H1 (cell line): ENCODE results near the gene ARID5A. TPM values are rescaled to one million over a fixed set of nuclear protein-coding genes. Genes with fewer than 3 reads are reported as not detected.

Experiments used
- CHD7 ChIP-seq: fragments of 300-600 bp; sonication (generic); IDR thresholded peaks from 2 replicates; pipeline ENCODE4 v1.7.1; 2012; ENCODE audit warnings: low read length, moderate library complexity, mild to moderate bottlenecking, inconsistent platforms; ENCODE audit not compliant: insufficient replicate concordance
- EZH2 ChIP-seq: fragments of 200-600 bp; sonication (generic); IDR thresholded peaks from 2 replicates; pipeline ENCODE4 v1.7.1; 2012; ENCODE audit warnings: low read depth, mild to moderate bottlenecking, moderate library complexity, low read length, inconsistent platforms; ENCODE audit not compliant: severe bottlenecking
- TCF12 ChIP-seq: IDR thresholded peaks from 2 replicates; pipeline ENCODE4 v1.6.1; 2011; ENCODE audit warnings: low read depth, mild to moderate bottlenecking, low read length
- polyA plus RNA-seq, 7 experiments: library from polyadenylated mRNA; depleted of rRNA in 3 of 7; stranded (reverse) in 5 of 7; unstranded in 2 of 7; fragments of >200 nt in 5 of 7; fragments of 200-250 nt in 2 of 7; gene quantifications; 1 replicate in 5 of 7; 2 replicates in 1 of 7; 4 replicates in 1 of 7; pipeline versions ENCODE4 v1.2.1 to v1.2.3, GENCODE V29; 2011 to 2013; ENCODE audit warnings: missing spikeins in 2 of 7, mixed read lengths in 2 of 7
- total RNA-seq: library from RNA; stranded (reverse); fragmentation: NEBNext Ultra II Directional; extraction: Animal tissue kit (Norgen Biotek cat#: 25700); gene quantifications from 2 replicates; pipeline ENCODE4 v1.2.1, GENCODE V29; 2021

Gene ARID5A
- total and polyA plus RNA-seq, 2 of the 8 experiments (the other 6 are each of a cell fraction or from before 2014, with no cell fraction given), result 3.3 to 5.3 TPM

- TF ChIP-seq CHD7 (no peak), EZH2 (no peak), TCF12 (no peak)
Measured at GRCh38 chr2:96494188-96494587, 42.4 kb upstream of the ARID5A start (continued).
